Esophagus (tissue), 2 donors: ENCODE results near the gene RAI1. TPM values are rescaled to one million over a fixed set of nuclear protein-coding genes. Genes with fewer than 3 reads are reported as not detected.

Experiments
- H3K27ac ChIP-seq, 2 donors: one replicate each; pipeline ENCODE4 v1.5.1; 2013; ENCODE audit warnings: low read depth in 2 of 2, mild to moderate bottlenecking in 2 of 2, inconsistent platforms in 1 of 2, low read length in 1 of 2, moderate library complexity in 1 of 2
- H3K27me3 ChIP-seq, 2 donors: one replicate each; pipeline ENCODE4 v1.6.1; 2013; ENCODE audit warnings: low read length in 2 of 2, control low read depth in 1 of 2, mild to moderate bottlenecking in 1 of 2; ENCODE audit not compliant: insufficient read depth in 2 of 2, control insufficient read depth in 1 of 2
- H3K36me3 ChIP-seq, 2 donors: one replicate each; pipeline ENCODE4 v1.6.1; 2013; ENCODE audit warnings: low read length in 1 of 2; ENCODE audit not compliant: control insufficient read depth in 2 of 2, insufficient read depth in 2 of 2
- H3K4me1 ChIP-seq, 2 donors: one replicate each; pipeline ENCODE4 v1.6.1; 2013; ENCODE audit warnings: low read length in 1 of 2; ENCODE audit not compliant: control insufficient read depth in 2 of 2, insufficient read depth in 2 of 2
- H3K4me3 ChIP-seq, 2 donors: one replicate each; pipeline ENCODE4 v1.5.1; 2013; ENCODE audit warnings: low read length in 2 of 2, mild to moderate bottlenecking in 2 of 2, low read depth in 1 of 2, moderate library complexity in 1 of 2
- H3K9me3 ChIP-seq, 2 donors: one replicate each; pipeline ENCODE4 v1.6.1; 2013; ENCODE audit warnings: mild to moderate bottlenecking in 2 of 2, low read depth in 1 of 2, low read length in 1 of 2, moderate library complexity in 1 of 2; ENCODE audit not compliant: control insufficient read depth in 2 of 2, insufficient read depth in 1 of 2
- WGBS, 2 donors: extraction: QIAGEN DNeasy Blood & Tissue Kit; methylation state at CpG; one replicate each; pipeline ENCODE4 v1.1.7; 2013; 5-methylcytosine and 5-hydroxymethylcytosine counted together
- polyA plus RNA-seq, 2 donors: library from polyadenylated mRNA; stranded (reverse); fragments of 200-250 nt; gene quantifications; one replicate each; pipeline ENCODE4 v1.2.3, GENCODE V29; 2013
- donor health status: healthy with polysubstance abuse.
- donor health status: Bipolar disorder and iron deficiency.

The RAI1 gene
- polyA plus RNA-seq, 2 donors, result 10.7 to 14.4 TPM

- Histone ChIP-seq H3K4me1 (peaks cover 4 to 27% of the 10 kb centered on the region in 2 donors), H3K9me3 (no peaks in the 10 kb centered on the region), H3K36me3 (peaks cover 0 to 37% of the 10 kb centered on the region in 2 donors), H3K27ac (peak overlapping the region; percentile 34 to 68), H3K27me3 (no peaks in the 10 kb centered on the region), H3K4me3 (peak overlapping the region in 1 of 2 donors; percentile 14)
- WGBS, 2 donors, result 45 to 58% methylated on average over 47 to 52 of the region's 52 CpGs
Measured at GRCh38 chr17:17809531-17810083, 128.3 kb downstream of the RAI1 start.

GRCh38 chr17:17810084-17810894, 129.0 kb downstream of the RAI1 start:
- 42 to 53% methylated on average over 67 to 68 of the region's 68 CpGs for WGBS, 2 donors
- H3K27ac ChIP-seq, result peak overlapping the region; percentile 68 to 69
- H3K4me1 ChIP-seq, result peaks cover 4 to 34% of the 10 kb centered on the region in 2 donors

GRCh38 chr17:17810895-17811248, 129.6 kb downstream of the RAI1 start:
- no peak overlapping the region for H3K4me3 ChIP-seq
- H3K9me3 ChIP-seq, result no peaks in the 10 kb centered on the region
- no peaks in the 10 kb centered on the region for H3K27me3 ChIP-seq
- peak overlapping the region in 1 of 2 donors; percentile 69 for H3K27ac ChIP-seq
- 81 to 84% methylated on average over 26 to 27 of the region's 27 CpGs for WGBS, 2 donors
- H3K36me3 ChIP-seq, result peaks cover 0 to 43% of the 10 kb centered on the region in 2 donors
- H3K4me1 ChIP-seq, result peaks cover 4 to 34% of the 10 kb centered on the region in 2 donors

More at GRCh38 chr17:17810084-17810894, 129.0 kb downstream of the RAI1 start:
- H3K27me3 ChIP-seq, result no peaks in the 10 kb centered on the region
- H3K4me3 ChIP-seq, result peak overlapping the region in 1 of 2 donors; percentile 14
- no peaks in the 10 kb centered on the region for H3K9me3 ChIP-seq
- peaks cover 0 to 38% of the 10 kb centered on the region in 2 donors for H3K36me3 ChIP-seq

DNA sequence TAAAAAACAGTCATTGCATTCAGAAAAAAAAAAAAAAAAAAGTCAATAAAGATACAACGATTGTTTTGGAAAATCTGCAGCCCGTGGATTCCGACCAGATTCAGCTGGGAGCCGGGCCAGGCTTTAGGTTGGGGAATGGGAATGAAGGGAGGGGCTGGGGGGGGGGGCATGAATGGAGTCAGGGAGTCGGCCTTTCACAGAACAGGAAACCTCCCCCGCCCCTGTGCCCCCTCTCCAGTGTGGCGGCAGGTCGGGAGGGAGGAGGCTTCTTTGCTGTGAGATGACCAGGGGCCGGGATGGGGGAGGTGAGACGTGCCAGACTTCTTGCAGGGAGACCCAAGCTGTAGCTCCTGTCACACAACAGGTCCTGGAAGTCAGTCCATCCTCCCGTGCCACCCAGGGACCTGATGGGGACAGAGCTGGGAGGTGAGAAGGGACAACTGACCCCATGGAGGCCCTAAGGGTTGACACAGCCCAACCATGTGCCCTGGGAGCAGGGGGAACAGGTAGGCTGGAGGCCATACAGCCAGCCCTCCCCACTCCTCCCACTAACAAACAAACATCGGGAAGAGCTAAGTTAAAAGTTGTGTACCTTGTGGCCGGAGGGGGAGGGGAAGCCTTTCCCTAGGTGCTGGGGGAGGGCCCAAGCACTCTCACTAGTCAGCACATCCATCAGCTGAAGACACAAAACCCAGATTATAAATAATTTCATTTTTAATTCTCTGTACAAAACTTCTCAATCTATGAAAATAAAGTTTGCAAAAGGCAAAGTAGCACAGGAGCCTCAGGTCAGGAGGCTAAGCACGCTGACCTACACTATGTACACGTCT, 130.3 kb downstream of the RAI1 start:
- H3K27ac ChIP-seq, result peak overlapping the region; percentile 45 to 52
- peaks cover 4 to 34% of the 10 kb centered on the region in 2 donors for H3K4me1 ChIP-seq
- 40 to 43% methylated on average over 15 of the region's 15 CpGs for WGBS, 2 donors
- H3K27me3 ChIP-seq, result no peaks in the 10 kb centered on the region
- no peaks in the 10 kb centered on the region for H3K9me3 ChIP-seq
- H3K36me3 ChIP-seq, result peaks cover 0 to 47% of the 10 kb centered on the region in 2 donors
- no peak overlapping the region for H3K4me3 ChIP-seq

- Histone ChIP-seq H3K27me3 (no peaks in the 10 kb centered on the region), H3K9me3 (no peaks in the 10 kb centered on the region), H3K27ac (peak overlapping the region in 1 of 2 donors; percentile 76), H3K36me3 (peaks cover 0 to 56% of the 10 kb centered on the region in 2 donors), H3K4me3 (no peak overlapping the region), H3K4me1 (peaks cover 4 to 34% of the 10 kb centered on the region in 2 donors)
- WGBS, 2 donors, result 44 to 50% methylated on average over 59 of the region's 59 CpGs
Measured at GRCh38 chr17:17812211-17813054, 131.2 kb downstream of the RAI1 start.

DNA sequence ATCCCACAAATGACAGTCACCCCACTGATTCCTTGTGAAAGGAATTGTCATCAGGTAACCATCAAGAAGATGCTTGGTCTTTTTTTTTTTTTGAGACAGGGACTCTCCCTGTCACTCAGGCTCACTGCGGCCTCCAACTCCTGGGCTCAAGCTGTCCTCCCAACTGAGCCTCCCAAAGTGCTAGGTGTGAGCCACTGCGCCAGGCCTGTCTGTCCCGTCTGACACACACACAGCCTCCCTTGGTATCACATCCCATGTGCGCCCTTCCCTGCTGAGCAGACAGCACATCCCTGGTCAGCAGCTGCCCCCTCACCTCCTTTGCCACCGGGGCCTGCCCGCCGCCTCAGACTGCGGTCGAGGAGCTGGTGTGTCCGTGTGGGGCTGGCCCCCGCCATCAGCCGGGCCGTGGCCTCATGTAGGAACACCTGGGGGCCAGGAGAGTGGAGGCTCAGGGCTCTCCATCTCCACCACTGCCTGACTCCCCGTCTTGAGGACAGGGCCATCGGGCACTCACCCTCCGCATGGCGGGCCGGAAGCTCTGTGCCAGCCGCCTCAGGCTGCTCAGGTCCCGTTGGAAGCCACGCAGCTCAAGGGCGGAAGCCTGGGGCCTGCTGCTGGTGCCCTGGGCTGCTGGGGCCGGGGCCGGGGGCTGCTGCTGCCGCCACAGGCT, 131.9 kb downstream of the RAI1 start:
- 87% methylated on average over 24 to 25 of the region's 25 CpGs for WGBS, 2 donors
- H3K4me1 ChIP-seq, result peaks cover 5 to 33% of the 10 kb centered on the region in 2 donors
- no peaks in the 10 kb centered on the region for H3K27me3 ChIP-seq
- no peaks in the 10 kb centered on the region for H3K9me3 ChIP-seq
- peak overlapping the region in 1 of 2 donors; percentile 76 for H3K27ac ChIP-seq
- peaks cover 0 to 59% of the 10 kb centered on the region in 2 donors for H3K36me3 ChIP-seq
- H3K4me3 ChIP-seq, result no peak overlapping the region

DNA sequence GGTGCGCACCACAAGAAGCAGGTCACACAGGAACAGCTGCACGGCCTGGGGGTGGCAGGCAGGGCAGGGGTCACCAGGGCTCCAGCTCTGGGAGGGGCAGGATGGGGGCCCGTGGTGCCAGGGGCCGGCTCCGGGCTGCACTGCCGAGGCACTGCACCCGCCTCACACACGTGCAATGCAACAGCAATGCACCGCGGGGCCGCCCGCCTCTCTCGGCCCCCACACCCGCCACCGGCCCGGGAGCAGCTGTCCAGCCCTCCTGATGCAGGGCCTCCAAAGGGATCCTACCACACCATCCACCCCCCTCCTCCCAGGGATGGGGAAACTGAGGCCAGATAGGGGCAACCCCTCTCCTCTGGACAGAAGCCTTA, 132.5 kb downstream of the RAI1 start:
- H3K27me3 ChIP-seq, result no peaks in the 10 kb centered on the region
- 78 to 84% methylated on average over 13 to 16 of the region's 16 CpGs for WGBS, 2 donors
- no peak overlapping the region for H3K27ac ChIP-seq
- peaks cover 8 to 35% of the 10 kb centered on the region in 2 donors for H3K4me1 ChIP-seq
- peaks cover 0 to 65% of the 10 kb centered on the region in 2 donors for H3K36me3 ChIP-seq
- no peaks in the 10 kb centered on the region for H3K9me3 ChIP-seq
- H3K4me3 ChIP-seq, result no peak overlapping the region

- Histone ChIP-seq H3K36me3 (peaks cover 0 to 71% of the 10 kb centered on the region in 2 donors), H3K27me3 (no peaks in the 10 kb centered on the region), H3K4me3 (no peak overlapping the region), H3K4me1 (peaks cover 8 to 40% of the 10 kb centered on the region in 2 donors), H3K9me3 (no peaks in the 10 kb centered on the region), H3K27ac (peak overlapping the region in 1 of 2 donors; percentile 38)
- WGBS, 2 donors, result 51 to 63% methylated on average over 20 of the region's 20 CpGs
Measured at GRCh38 chr17:17814162-17815061, 133.2 kb downstream of the RAI1 start.
